H4 (cell line): ENCODE data around the gene COPB2. TPM values are rescaled to one million over a fixed set of nuclear protein-coding genes. Genes with fewer than 3 reads are reported as not detected.
"Not testable (repeated sequence)": the region's sequence is repeated elsewhere in the genome, so short reads cannot be mapped to it uniquely, and the experiment has no call there.

Source experiments
- DNase-seq: peaks from one replicate; pipeline ENCODE4 v3.0.0-alpha.2; 2015; ENCODE audit warnings: low spot score
- total RNA-seq: library from RNA; depleted of rRNA; stranded (reverse); fragments of >200 nt; shearing (Covaris generic); gene quantifications from 2 replicates; pipeline ENCODE4 v1.2.3, GENCODE V29; 2014; rRNA removed

COPB2 gene
- 246 and 249 TPM in 2 replicates for total RNA-seq

DNA sequence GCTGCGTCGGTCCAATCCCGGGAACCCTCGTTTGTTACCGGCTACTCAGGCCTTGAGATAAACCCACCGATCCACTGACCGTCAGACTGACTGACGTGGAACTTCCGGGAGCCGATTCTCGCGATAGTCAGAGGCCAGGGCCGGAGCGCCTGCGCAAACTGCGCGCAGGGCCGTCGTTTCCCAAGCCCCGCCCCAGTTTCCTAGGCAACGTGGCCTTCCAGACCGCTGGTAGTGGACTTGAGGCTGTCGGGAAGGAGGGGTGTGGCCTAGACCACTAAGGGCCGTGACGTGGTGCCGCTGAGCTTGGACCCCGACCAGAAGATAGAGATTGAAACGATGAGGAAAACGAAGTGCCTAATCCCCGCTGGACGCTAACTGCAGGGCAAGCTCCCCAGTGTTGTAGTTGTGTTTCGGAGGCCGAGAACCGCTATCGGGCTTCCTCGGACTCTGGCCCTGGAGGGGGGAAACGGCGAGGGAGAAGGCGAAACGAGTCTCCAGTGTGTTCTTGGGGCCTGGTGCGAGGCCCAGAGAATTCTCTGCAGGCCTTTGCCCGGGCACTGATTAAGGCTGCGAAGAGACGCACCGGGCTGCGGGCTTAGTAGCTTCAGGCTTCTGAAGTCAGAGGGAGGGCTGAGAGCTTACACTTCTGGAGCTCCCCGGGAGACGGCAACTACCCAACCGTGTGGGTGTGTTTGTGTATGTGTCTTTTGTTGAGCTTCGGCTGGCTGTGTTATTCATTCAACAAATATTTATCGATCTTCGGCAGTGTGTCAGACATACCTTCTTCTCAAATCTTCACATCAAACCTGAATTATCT lies at the start of gene COPB2:
COPB2 (minus strand) TSS at position 96 of the 817 bp plus-strand sequence. CDS start 97 bp downstream, outside the sequence.
- DNase-seq = peak; percentile 99

DNA sequence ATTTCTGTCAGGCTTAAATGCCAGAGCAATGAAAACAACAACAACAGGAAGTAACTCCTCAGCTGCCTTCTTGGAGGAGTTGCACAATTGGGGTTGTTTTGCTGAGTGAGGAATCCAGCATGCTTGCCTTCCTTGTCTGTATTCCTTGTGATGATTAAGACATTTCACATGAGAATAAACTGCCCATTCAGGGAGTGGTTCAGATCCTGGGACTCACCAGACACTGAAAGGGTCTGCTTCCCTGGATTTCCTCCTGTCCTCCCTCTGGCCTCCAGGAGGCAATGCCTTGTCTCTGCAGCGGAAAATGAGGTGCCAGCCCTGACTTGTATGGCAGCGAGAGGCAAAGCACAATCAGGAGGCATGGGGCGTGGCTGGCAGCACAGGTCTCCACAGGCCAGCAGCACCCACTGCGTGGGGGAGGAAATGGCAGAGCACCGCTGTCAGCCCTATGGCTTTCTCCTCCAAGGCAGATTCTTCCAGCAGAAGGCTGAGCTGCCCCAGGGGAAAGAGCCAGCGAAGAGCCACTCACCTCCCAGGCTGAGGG lies 45.4 kb upstream of the COPB2 start:
- DNase-seq = peak; percentile 54

DNA sequence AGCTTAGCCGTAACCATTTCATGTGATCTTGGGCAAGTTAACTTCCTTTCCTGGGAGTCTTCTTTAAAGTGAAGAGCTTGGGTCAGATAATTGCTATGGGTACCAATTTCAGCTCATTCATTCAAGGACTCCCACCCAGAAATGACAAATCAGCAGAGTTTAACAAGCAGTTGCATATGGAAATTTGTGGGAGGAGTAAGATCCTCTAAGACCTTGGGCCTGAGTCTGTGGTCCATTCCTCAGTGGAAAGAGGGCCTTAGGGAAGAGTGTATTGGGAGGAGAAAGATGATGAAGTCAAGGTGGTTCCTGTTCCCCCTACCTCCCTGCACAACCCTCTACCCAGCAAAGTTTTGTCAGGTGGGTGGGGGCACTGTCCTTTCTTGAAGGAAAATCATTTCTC lies 44.8 kb upstream of the COPB2 start:
- no peak for DNase-seq

DNA sequence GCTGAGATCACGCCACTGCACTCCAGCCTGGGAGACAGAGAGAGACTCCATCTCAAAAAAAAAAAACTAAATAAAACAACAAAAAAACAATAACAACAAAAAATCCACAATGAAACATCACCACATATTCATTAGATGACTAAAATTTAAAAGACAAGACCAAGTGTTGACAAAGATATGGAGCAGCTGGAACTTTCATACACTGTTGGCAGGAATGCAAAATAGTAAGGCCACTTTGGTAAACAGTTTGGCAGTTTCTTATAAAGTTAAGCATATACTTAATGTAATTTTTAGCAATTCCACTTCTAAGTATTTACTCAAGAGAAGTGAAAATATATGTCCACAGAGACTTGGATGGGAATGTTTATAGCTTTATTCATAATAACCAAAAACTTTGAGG lies 43.6 kb upstream of the COPB2 start:
- no peak for DNase-seq

DNA sequence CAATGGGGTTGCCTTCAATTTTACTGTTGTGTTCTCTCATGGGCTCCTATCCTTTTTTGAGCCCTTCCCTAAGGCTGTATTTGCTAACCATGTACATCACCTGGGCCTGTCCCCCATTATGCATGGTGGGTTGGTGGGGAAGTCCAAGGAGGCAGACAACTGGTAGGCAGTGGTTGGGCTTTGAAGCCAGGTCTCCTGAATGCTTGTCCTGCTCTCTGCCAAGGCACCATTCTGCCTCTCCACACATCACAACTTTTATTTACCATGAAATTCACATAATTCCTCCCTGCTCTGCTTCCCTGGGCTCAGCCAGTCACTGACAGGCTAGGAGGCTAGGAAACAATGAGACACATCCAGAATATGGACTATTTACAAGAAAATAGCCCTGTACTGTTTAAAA lies 41.0 kb upstream of the COPB2 start:
- DNase-seq = no peak

DNA sequence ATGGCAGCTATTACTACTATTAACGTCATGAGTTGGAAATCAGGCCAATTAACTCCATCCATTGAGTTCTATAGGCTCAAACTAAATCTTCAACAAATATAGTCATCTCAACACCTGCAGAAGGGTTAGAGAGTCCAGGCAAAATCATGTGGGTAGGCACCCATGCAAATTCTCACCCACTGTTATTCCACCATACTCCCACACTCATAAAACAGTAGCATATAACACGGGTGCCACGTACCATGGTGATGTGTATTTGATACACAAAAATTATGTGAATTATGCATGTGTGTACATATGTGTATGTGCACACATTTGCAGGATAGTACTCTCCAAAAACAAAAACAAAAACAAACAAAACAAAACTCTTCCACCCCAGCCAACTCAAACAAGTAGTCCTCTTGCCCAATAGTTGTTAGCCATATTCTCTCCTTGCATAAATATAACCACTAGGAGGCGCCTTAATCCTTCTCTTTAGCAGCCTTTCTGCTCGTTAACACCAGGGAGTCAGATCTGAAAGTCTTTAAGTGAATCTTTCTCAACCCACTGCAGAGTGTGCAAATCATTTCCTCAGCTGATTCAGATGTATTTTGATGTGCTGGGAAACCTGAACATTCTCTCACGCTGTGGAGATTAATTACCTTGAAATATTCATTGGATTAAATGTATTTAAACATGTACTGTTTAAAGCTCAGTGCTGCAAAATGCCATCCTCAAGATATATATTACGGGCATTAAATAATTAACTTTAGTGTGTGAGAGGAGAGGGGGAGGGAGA lies 38.0 kb upstream of the COPB2 start:
- peak; percentile 77 for DNase-seq

DNA sequence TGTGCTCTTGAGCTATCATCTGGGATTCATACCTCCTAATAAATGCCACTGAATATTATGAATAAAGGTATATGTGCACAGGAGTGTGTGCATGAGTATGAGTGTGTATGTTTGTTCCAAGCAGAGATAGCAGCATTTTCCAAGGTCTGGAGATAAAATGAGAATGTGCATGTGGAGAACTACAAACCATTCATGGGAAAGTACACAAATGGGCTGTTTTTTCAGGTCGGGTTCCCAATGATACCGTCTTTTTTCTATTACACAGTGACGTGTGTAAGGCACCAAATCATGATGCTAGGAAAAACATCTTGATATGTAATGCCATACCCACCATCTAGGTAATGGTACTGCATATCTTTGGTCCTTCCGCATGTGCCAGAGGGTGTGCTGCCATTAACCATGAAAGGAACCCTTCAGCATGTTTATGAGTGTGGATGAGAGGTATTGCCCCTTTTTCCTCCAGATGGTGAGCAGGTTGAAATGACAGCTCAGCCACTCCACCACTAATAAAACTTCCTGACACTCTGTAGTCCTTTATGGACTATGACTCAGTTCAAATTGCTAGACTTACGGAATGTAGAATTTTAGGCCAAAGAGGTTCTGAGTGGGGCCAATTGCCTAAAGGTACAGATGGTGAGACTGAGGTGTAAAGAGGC lies 36.4 kb upstream of the COPB2 start:
- no peak for DNase-seq

DNA sequence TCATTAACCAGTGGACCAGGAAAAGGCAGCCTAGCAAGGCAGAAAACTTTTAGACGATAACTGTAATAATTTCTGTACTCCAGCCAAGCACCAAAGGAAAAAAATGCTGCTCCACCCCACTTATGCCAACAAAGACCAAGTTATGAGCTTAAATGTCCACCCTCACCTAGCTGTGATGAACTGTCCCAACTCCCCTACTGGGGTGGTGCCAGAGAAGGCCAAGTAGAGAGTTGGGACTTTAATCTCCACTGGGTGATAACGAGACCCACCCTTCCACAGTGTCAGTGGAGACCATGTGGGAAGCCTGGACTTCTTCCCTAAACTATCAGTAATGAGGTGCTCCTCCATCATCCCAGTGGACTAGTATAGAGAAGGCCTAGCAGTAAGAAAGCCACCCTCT lies 33.8 kb upstream of the COPB2 start:
- DNase-seq = no peak

DNA sequence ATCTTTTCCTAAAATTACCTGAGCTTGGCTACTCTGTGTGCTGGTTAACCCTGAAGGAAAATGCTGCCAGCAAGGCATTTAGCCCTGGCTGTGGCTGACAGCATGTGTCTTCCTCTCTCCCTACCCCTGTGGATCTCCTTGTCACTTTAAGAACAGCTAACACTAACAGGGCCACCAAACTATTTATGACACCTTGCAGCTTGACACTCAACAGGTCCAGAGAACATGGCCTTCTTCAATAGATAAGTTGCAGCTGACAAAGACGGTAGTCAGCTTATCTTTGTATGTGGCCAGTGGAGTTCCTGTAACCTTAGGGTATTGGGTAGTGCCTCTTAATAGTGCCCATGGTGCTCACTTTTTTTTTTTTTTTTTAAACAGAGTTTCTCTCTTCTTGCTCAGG lies 32.0 kb upstream of the COPB2 start:
- DNase-seq = no peak

DNA sequence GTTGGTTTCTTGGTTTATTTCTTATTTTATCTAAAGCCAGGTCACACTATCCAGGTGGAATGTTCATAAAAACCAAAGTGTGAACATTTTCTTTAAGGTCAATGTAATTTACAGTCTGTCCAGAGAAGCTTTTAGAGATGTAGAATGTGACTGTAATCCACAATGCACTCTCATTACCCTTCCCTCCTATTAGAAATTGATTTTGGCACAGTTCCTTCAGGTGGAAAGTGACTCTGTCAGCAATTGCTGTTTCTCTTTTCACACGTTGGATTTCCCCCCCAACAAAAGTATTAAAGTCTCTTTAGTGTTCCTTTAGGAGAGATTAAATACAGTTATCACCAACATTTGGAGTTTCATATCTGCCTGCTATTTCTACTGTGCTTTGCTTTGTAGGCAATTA lies 31.6 kb upstream of the COPB2 start:
- no peak for DNase-seq

DNA sequence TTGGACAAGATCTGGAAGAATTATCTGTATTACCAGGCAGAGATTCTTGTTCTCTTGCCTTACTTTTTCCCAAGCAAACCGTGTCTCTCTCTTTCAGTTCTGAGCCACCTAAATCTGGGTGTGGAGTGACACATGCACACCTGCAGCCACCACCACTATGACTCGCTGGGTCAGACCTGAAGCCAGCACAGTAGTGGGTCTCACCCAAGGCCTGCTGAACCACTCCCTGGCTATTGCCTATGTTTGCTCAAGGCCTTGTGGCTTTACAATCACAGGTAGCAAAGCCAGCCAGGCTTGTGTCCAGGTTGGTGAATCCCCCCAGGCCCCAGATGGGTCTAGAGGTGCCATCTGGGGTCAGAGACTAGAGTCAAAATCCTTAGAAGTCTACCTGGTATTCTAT lies 28.7 kb upstream of the COPB2 start:
- no peak for DNase-seq

DNA sequence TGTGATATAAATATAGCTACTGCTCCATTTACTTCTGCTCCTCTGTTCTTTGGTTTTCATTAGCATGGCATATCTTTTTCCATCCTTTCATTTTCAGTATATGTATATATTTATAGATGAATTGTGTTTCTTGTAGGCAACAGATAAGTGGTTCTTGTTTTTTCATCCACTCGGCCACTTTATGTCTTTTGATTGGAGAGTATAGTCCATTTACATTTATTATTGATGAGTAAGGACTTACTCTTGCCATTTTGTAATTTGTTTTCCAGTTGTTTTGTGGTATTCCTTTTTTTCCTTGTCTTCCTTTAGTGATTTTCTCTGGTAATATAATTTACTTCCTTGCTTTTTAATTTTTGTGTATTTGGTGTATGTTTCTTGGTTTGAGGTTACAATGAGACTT lies 26.8 kb upstream of the COPB2 start:
- DNase-seq = no peak

DNA sequence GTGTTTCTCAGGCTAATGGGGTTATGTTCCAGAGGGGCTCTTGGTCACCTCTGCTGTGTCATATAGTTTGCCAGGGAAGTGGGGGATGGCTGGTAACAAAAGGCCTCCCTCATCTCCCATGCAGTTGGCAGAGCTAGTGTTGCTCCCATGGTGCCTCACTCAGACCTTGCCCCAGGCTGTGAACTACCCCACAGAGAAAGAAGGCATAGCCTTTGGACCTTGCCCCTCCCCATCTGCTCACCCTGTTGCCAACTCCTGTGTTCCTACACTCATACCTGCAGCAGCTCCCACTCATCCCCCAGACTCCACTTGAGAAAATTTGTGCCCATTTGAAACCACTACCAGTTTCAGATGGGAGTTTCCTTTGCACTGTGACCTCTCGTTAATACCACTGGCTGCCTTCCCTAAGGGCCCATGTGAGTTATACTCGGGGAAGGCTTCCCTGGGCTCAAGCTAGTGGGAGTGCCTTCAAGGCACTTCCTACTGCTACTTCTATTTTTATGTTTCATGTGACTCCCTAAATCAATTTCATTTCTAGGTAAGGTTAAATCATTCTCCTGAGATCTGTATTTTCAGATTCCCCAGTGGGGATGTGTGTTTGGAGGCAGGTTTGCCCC lies 25.3 kb upstream of the COPB2 start:
- no peak for DNase-seq

DNA sequence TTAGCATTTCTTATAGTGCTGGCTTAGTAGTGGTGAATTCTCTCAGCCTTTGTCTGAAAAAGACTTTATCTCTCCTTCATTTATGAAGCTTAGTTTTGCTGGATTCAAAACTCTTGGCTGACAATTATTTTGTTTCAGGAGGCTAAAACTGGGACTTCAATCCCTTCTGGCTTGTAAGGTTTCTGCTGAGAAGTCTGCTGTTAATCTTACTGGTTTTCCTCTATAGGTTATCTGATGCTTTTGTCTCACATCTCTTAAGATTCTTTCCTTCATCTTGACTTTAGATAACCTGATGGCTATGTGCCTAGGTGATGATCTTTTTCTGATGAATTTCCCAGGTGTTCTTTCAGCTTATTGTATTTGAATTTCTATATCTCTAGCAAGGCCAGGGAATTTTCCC lies 23.4 kb upstream of the COPB2 start:
- DNase-seq = not testable (repeated sequence)

DNA sequence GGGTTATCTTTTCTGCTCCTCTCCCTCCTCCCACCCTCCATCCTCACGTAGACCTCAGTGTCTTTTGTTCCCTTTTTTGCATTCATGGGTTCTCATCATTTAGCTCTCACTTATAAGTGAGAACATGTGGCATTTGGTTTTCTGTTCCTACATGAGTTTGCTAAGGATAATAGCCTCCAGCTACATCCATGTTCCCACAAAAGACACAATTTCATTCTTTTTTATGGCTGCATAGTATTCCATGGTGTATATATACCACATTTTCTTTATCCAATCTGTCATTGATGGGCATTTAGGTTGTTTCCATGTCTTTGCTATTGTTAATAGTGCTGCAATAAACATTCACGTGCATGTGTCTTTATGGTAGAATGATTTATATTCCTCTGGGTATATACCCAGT lies 11.7 kb upstream of the COPB2 start:
- DNase-seq = not testable (repeated sequence)

DNA sequence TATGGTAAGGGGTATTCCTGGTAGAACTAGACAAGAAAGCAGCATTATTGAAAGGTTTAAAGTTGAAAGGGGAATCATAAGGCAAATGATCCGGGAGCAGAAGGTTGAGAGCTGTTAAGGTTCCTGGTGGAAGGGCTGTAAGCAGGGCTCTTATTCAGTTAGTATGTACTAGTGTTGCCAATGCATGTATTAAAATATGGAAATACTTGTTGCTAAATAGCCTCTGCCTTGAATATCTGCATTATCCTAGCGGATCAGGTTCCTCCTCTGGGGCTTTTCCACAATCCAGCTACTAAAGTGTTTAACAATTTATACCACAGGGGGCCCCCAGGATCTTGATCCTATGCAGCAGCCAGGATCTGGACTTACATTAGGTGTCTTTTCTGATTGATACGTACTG lies 7.3 kb upstream of the COPB2 start:
- DNase-seq = no peak

DNA sequence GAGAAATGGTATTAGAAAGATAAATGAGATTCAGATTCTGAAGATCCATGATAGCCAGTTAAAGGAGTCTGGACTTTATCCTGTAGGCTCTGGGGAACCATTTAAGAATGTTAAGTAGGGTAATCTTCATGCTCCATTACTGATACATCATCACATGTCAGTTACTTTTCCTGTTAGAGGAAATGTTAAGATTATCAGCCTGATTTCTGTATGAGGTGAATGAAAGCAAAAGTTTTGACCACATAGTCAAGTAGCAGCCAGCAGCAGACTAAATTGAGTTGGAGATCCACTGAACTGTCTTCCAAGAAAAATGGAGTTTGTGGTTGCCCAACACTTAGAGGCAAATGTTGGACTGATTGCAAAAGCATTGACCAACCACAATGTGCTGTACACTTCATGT lies 4.7 kb upstream of the COPB2 start:
- no peak for DNase-seq

DNA sequence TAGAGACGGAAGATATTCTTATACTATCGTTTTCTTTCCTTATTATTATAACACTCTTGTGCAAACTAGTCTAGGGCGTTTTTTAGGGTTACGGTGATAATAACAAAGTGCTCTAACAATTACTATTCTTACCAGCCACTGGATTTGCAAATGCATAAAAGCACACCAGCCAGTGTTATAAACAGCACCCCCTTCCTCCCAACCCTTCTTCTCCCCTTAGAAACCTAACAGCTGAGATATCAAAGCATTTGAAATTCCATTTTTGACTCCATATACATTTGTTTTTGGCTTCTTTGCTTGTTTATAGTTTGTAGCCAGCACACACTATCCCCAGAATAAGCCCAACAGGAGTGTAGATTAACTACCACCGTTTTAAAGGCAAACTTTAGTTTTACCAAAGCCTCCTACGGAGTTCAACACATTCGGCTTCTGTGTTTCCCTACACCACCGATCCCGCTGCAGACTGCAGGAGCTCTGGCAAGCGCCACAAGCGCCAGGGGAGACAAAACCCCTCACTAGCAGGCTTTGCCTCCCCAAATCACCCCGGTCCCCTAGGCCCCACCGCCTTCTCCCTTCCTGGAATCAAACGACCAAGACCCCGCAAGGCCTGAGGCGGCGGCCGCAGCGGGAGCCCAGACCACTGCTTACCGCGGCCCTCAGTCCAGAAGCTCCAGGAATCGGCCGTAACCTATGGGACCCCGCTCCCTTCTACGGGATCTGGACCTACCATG lies 461 bp downstream of the COPB2 start:
- DNase-seq = no peak

DNA sequence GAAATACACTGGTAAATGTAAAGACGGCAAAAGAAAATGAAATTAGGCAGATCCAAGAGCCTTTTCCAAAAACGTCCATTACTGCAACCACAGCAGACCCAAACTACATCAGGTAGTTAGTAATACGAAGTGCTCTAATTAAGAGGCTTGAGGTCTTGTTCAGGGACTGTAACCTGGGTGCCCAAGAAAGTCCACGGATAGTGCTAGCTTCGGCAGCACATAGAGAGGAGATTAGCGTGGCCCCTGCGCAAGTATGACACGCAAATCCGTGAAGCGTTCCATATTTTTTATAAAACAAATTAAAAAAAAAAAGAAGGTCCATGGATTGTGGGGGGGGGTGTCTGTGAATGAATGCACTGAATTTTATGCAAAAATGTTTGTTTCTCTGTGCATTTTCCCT lies 1.4 kb downstream of the COPB2 start:
- DNase-seq = no peak

DNA sequence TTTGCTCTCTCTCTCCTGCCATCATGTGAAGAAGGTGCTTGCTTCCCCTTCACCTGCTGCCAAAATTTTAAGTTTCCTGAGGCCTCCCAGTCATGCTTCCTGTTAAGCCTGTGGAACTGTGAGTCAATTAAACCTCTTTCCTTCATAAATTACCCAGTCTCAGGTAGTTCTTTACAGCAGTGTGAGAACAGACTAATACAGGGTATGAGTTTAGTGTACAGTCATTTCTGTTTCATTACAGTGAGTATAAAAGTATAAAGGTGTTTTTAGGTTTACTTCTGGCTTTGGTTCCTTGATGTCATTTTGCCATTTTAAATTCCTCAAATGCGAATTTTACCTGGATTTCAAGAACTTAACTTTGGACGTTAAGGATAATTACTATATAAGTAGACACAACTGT lies 7.2 kb downstream of the COPB2 start:
- not testable (repeated sequence) for DNase-seq

DNA sequence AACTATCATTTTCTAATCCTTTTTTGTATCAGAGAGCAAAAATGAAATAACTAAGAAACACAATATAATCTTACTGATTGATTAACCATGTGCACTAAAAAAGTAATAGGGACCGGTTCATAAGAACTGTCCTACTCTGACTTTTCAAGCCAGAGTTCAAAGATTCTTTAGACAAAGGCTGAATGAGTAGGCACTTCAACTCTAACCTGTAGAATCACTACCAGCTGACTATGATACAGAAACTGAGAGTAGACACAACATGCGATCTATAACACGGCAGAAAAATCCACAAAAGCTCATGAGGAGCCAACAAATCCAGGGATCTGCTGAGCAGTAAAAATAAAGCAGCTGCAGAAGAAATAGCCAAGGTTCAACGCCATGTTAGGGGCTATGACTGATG lies 8.9 kb downstream of the COPB2 start:
- no peak for DNase-seq
